HG02970 (cell line): ENCODE data around the gene CADPS2.

ENCODE experiments used
- ATAC-seq: cut with Tn5 transposase; IDR thresholded peaks from one replicate; pipeline ENCODE4 v1.9.1; 2021; ENCODE audit warnings: mild to moderate bottlenecking, moderate library complexity, moderate number of reproducible peaks; ENCODE audit not compliant: unreplicated experiment, low FRiP score

Gene CADPS2

DNA sequence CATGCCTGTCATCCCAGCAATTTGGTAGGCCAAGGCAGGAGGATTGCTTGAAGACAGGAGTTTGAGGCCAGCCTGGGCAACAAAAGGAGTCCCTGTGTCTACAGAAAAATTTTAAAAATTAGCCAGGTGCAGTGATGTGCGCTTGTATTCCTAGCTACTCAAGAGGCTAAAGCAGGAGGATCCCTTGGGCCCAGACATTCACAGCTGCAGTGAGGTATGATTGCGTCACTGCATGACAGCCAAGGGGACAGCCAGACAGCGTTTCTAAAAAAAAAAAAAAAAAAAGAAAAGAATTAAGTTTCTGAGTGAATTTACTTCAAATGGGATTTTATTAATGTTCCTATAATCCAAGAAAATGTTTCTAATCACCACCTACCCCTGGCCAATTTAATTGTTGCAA lies 96.1 kb downstream of the CADPS2 start:
- ATAC-seq, result no peak

DNA sequence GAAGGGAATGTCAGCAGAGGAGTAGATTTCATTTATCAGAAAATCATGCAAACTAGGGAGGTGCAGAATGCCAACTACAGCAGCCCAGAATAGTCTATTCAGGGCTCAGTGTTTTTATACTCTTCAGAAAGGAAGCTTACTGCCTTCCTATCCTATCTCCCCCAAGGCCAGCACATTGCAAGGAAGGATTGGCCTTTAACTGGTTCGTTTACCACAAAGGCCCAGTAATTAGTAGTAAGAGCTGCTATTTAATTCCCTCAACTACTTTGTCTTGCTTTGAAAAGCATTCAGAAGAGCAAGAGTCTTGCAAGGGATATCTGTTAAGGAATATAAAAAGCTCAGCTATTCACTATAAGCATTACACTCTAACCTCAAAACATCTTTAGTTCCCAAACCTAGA lies 97.1 kb downstream of the CADPS2 start:
- no peak for ATAC-seq

DNA sequence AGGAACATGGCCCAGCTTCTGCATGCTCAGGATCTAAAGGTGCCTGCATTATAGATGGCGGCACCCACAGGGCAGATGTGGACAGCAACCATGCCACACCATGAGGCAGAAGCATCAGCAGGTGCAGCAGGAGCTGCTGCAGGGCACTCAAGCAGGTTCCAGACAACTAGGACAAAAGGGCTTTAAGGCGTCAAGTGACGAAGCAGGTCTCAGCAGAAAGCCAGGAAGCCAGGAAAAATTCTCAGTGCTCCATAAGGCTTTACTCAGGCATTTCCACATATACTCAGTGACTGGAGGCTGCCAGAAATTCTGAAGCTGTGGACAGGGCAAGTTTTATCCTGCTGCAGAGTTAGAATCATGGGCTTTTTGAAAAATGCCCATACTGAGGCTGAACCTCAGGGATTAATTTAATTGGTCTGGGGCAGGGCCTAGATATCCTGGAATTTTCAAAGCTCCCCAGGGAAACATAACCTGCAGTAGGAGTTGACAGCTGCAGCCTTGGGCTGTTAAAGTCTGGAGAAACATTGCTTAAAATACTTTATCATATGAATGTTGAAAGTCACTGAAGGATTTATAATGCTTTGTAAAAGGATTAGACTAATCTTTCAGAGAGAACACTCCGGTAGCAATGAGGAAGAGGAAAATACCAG lies 115.4 kb downstream of the CADPS2 start:
- ATAC-seq, result no peak

DNA sequence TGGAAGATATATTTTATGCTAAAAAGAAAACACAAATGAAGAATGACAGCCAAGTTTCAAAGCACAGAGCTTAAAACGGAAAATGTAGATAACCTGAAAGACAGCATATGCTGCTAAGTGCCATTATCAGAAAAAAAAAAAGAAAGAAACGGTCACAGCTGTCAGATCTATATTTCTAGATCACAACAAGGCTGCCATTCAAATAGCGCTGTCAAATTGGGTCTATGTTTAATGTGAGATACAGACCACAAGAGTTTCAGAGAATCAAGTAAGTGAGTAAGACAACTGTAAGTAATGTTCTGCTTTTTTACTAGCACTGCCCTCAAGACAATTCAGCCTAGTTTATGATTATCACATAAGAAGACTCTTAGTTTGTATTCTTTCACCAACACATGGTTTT lies 117.4 kb downstream of the CADPS2 start:
- ATAC-seq, result no peak

DNA sequence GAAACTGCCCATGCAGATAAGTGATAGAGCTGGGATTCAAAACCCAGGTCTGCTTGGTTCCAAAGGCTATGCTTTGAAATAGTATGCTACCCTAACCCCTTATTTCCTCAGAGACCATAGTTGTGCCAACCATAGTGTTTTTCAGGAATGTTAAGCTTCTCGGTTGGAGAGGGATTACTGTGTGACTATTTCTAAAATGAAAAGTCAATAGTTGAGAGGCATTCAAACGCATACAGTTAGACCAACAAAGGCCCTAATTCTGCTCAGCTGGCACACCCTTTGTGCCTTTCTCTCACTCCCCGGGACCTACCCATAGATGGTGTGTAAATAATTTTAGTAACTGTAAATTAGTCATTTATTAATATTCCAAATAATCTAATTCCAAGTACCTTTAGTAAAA lies 118.9 kb downstream of the CADPS2 start:
- ATAC-seq, result no peak

DNA sequence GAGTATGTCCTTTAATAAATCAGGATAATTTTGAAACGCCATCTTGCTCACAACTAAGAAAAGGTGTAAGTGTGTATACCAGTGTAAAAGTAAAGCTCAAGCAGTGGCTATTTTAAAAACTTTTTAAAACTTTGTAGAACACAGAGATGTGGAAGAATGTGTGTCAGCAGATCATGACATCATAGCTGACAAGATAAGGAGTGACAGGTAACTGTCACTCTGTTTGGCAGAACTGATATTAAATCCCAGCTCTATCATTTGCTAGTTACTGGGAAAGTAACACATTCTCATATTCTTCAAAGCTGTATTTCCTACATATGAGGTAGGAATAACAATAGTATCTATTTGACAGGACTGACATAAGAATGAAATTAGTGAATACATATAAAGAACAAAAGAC lies 119.7 kb downstream of the CADPS2 start:
- ATAC-seq, result no peak

DNA sequence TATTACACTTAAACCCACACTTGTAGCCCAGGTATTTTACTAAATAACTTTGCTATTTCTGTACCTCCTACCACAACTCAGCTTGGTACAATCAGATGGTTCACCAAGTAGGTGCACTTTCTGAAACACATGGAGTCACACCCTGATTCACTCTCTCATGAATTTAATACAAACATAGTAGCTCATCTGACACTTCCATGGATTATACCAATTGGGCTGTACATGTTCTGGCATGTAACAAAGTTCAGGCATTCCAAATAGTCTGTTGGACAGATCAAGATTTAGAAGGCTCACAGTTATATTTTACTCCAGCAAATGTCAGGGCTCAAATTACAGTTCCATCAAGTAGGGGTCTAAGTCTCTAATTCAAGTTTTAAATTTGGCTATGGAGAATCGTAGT lies 121.4 kb downstream of the CADPS2 start:
- ATAC-seq, result no peak

DNA sequence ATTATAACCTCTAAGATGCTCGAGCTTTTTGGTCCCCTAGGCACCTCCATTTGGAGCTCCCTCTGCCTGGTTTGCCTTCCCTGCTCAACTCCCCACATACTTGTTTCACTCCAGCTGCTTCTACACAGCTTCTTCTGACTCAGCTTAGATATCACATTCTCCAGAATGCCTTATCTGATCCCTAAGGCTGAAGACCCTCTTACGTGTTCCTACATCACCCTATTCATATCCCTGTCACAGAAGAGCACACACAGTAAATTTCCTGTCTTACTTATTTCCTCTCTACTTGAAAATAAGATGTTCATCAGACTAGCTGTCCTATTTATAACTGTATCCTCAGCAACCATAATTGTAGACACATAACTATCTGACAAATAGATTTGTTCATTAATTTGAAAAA lies 122.2 kb downstream of the CADPS2 start:
- no peak for ATAC-seq

DNA sequence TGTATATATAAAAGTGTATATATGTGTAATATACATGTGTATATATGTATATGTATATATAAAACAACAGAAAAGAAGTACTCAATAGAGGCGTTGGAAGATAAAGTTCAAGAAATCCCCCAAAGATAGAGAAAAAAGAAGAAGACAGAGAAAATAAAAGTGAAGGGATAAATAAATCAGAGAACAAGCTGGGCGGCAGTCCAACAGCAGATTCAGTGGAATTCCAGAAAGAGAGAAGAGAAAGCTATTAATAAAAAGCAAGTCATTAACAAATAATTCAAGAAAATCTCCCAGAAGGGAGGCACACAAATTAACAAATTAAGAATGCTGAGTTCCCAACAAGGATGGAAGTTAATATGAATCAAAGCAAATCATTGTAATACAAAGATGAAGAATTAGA lies 124.2 kb downstream of the CADPS2 start:
- ATAC-seq, result no peak

DNA sequence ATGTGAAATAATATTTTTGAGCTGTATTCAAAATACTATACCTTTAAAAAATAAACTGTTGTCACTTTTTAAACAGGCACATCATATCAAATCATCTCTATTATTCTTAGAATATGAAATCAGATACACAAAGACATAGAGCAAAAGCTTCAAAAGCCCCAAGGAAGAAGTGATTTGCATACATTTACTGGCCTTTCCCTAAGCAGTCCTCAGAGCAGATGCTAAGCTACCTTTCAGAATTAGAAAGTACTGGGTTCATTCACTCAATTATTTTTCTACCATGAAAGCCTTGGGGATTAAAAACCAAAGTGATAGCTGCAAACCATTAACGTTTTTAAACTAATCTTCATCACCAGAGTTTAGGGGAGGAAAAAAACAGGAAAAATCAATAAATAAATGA lies 127.8 kb downstream of the CADPS2 start:
- ATAC-seq, result no peak

DNA sequence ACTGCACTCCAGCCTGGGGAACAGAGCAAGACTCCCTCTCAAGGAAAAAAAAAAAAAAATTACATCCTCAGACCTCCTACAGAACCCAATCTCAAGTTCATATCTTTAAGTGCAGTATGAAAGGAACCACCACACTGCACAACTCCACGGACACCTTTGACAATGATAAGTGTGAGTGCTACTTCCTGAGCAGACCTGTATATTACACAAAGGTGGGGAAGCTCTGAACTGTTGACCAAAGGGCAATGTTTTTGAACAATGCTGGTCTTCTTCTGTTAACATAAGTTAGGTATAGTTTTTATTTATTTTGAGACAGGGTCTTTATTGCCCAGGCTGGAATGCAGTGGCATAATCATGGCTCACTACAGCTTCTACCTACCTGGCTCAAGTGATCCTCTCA lies 129.4 kb downstream of the CADPS2 start:
- ATAC-seq, result no peak

DNA sequence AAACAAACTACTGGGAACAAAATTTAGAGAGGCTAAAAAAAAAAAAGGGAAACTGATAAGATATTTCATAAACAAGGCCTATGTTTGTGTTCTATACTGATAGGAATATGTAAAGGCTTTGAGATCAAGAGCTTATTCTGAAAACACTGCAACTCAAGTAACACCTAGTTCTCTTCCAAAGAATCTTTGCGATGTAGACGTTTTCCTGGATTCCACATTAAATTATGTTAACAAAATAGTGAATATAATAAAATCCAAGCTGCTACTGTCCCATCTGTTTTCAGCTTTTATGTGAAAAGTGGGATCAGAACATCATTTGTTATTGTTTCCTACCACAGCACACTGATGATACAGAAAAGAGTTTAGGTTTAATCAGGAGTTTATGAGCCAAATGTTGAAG lies 130.6 kb downstream of the CADPS2 start:
- no peak for ATAC-seq

DNA sequence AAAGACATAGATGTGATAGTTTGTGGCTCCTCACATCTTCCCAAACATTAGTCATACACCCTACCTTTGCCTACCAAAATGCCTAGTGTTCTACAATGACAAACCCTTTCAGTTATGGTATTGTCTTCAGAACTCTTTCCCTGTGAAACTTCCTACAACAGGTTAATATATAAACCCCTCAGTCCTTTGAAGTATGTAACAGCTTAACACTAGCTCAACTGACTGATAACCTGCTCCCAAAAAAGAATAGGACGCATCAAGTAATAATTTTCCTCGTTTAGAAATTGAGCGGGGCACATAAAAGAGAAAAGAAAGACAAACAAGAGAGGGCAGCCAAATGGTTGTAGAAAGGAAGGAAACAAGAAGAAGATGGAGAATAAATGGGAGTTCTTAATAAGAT lies 133.7 kb downstream of the CADPS2 start:
- ATAC-seq, result no peak

DNA sequence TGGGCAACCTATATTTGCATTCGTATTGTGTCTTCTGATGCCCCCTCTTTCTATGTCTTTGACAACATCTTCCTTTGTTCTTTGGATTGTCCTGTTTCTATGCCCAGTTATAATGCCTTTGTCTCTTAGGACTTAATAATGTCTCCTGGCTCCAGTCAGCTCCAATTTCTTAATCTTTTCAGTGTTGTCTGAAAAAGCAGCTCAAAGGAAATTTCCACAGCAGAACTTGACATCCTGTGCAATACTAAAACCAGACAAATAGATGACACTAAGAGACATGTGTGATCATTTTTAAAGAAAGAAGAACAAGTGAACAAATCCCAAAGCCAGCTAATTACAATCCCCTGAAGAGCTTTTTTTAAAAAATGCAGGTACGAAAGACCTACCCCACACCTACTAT lies 135.9 kb downstream of the CADPS2 start:
- ATAC-seq, result no peak

DNA sequence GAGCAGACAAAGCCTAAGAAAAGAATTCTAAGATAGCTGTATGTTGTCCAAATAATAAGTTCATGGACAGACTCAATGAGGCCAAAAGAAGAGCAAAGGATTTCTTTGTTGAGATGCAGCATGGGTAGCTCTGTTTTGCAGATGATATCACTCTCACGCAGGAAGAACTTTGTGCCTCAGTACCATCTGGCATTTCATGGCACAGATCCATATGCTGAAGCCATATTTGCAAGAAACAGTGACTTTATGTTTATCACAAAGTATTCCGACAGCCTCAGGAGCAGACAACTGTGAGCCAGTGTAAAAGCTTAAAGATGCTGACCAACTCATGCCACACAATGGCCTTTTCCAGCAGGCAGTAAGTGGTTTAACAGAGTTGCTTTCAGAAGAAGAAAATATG lies 138.1 kb downstream of the CADPS2 start:
- no peak for ATAC-seq

DNA sequence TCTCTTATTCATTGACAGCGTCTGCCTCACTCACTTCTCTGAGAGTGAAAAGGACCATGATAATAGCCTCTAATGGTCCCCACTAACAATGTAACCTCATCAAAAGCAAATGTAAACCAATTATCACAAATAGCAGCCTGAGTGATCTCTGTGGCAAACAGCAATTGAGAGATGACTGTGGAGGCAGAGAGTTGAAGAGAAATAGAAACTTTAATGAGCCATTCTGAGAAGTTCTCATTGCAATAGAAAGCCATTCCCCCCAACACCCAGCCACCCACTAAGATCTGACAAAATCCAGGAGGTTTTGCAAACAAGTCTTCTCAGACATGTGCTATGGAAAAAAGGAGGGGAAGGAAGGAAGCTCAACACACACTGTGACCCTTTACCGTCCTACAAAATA lies 139.3 kb downstream of the CADPS2 start:
- ATAC-seq, result no peak

DNA sequence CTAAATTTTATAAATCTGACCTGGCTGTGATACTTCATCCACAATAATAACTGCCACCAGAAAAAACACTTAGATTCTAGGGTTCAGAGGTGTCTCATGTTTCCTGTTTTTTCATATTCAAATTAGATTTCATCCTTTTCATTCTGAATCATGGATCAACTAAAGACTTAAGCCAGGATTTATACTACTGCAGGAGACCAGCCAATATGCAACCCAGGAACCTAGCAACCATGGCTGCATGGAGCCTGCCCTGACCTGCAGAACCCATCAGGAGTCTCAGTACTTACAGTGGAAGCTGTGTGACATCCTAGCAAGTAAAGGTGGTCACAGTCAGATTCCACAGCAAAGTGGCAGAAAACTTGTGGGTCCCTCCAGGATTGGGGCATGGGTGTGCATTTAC lies 143.0 kb downstream of the CADPS2 start:
- ATAC-seq, result no peak

DNA sequence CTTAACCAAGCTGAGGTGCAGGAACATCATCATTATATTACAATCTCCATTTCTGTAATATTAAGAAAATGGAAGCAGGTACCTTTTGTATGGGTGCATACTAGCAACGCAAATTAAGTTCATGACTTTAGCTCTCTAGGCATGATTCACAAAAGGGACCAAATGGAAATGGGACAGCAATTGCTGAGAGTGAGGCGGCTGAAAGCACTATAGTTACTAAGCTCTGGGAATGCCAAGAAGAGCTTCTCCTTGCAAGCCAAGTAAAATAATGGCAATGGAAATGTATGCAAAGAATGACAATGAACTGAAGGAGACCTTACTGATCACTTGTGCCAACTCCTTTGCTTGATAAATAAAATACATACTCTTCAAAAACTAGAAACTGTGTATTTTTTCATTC lies 147.3 kb downstream of the CADPS2 start:
- ATAC-seq, result no peak

DNA sequence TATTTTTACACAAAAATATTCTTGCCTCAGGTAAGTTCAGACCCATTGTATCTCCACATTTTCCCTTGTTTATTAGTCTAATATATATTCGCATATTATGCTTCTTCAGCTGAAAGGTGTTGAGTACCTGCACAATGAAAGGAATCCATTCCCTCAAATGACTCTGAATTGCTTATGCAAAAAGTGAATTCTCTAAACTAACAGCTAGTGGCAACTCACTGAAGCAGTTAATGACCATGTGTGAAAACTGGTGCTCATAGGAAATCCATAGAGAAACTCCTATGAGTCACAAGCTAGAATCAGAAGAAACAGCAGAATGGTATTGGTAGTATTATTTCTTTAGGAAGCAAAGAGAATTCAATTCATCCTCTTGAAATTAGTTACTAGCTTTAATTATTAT lies 150.1 kb downstream of the CADPS2 start:
- no peak for ATAC-seq

DNA sequence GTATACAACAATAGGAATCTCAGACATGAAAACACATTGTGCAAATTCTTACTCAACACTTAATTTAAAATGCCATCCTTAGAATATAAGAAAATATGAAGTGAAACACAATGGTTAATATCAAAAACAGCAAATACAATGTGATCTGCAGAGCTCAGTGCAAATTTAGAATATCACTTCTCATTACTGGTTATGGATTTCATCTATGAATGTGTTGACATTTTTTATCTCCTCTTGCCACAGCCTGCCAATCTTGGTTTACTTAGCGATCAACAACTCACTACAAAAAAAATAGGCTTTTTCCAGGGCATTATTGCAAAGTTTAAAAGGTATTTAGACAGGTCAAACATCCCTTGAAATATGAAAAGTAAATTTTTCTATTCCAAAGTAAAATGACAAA lies 158.5 kb downstream of the CADPS2 start:
- ATAC-seq, result no peak

DNA sequence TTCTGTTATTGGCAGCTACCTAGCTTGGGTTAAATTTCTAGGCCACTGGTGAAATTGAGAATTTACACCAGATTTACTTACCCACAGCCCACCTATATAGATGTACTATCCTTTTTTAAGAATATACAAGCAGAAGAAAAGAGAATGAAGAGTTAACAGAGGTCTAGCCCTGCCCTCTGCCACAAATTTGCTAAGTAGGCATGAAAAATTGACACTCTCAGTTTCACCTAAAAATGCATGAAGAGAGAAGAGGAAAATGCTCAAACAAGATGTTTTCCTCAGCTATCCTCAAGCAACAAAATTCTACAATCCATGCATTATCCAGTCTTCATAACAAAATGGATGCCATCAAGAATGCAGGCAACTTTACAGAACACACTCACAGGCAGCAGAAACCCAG lies 158.9 kb downstream of the CADPS2 start:
- ATAC-seq, result no peak

DNA sequence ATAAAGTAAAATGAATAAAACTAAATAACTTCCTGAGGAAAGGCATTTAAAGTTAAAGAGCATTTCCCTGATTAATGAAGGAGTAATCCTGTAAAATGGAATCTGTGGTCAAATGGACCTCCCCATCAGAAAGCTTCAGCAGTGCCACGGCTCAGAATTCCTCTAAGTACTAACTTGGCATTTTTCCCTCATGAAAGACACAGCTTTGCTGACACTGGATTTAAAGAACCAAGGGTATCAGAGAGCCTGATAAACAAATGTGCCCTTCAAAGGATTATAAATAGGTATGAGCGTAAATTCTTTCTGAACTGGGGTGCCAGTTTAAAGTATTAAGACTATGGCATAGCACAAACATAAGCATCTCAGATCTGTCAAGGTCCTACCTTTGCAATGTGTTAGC lies 159.4 kb downstream of the CADPS2 start:
- ATAC-seq, result no peak

DNA sequence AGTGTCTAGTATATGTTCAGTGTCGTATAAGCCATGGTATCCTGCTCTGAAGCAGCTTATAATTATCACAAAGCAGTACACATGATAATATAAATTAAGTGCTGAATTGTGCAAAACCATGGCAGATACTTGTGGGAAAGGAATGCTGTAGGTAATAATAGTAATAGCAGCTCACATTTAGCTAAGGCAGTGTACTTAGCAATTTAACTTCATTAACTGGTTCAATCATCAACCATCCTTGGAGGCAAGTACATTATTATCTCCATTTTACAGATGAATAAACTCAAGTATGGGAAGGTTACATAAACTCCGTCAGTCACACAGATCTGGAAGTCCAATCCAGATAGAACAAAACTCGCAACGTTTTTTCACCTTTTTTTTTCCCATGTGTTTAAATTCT lies 161.9 kb downstream of the CADPS2 start:
- no peak for ATAC-seq
